Mesodermal cell (in vitro differentiated cells): ENCODE results near the gene SFRP5. TPM values are rescaled to one million over a fixed set of nuclear protein-coding genes. Genes with fewer than 3 reads are reported as not detected.

ENCODE experiments used
- H3K27ac ChIP-seq: 2 replicates; pipeline ENCODE4 v1.7.0; 2013; ENCODE audit warnings: mild to moderate bottlenecking, low read depth, low read length, moderate library complexity; ENCODE audit not compliant: severe bottlenecking
- H3K36me3 ChIP-seq: 2 replicates; pipeline ENCODE4 v1.7.1; 2013; ENCODE audit warnings: mild to moderate bottlenecking, low read length, moderate library complexity; ENCODE audit not compliant: control insufficient read depth, insufficient read depth
- H3K4me1 ChIP-seq: one replicate; pipeline ENCODE4 v1.7.1; 2013; ENCODE audit warnings: mild to moderate bottlenecking, low read length; ENCODE audit not compliant: insufficient read depth, control insufficient read depth, poor library complexity, severe bottlenecking
- H3K4me3 ChIP-seq: 2 replicates; pipeline ENCODE4 v1.7.0; 2013; ENCODE audit warnings: low read length, control low read depth, mild to moderate bottlenecking; ENCODE audit not compliant: insufficient read depth, poor library complexity, severe bottlenecking; ENCODE audit errors: extremely low read depth
- H3K9me3 ChIP-seq: 2 replicates; pipeline ENCODE4 v1.7.1; 2013; ENCODE audit warnings: mild to moderate bottlenecking, low read length, moderate library complexity; ENCODE audit not compliant: control insufficient read depth
- WGBS, 2 experiments: methylation state at CpG; one replicate each; pipeline ENCODE4 v1.1.5; 2013; ENCODE audit warnings: missing lambda C conversion rate in 2 of 2; ENCODE audit not compliant: insufficient coverage in 2 of 2; 5-methylcytosine and 5-hydroxymethylcytosine counted together
- polyA plus RNA-seq, 2 experiments: library from polyadenylated mRNA; stranded (reverse); fragments of 50-300 nt; gene quantifications; one replicate each; pipeline ENCODE4 v1.2.3, GENCODE V29; 2013

The SFRP5 gene, protein sequence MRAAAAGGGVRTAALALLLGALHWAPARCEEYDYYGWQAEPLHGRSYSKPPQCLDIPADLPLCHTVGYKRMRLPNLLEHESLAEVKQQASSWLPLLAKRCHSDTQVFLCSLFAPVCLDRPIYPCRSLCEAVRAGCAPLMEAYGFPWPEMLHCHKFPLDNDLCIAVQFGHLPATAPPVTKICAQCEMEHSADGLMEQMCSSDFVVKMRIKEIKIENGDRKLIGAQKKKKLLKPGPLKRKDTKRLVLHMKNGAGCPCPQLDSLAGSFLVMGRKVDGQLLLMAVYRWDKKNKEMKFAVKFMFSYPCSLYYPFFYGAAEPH
- 2.1 TPM for polyA plus RNA-seq (2013, experiment 1 of 2)
- polyA plus RNA-seq (2013, experiment 2 of 2): 0.71 TPM

DNA sequence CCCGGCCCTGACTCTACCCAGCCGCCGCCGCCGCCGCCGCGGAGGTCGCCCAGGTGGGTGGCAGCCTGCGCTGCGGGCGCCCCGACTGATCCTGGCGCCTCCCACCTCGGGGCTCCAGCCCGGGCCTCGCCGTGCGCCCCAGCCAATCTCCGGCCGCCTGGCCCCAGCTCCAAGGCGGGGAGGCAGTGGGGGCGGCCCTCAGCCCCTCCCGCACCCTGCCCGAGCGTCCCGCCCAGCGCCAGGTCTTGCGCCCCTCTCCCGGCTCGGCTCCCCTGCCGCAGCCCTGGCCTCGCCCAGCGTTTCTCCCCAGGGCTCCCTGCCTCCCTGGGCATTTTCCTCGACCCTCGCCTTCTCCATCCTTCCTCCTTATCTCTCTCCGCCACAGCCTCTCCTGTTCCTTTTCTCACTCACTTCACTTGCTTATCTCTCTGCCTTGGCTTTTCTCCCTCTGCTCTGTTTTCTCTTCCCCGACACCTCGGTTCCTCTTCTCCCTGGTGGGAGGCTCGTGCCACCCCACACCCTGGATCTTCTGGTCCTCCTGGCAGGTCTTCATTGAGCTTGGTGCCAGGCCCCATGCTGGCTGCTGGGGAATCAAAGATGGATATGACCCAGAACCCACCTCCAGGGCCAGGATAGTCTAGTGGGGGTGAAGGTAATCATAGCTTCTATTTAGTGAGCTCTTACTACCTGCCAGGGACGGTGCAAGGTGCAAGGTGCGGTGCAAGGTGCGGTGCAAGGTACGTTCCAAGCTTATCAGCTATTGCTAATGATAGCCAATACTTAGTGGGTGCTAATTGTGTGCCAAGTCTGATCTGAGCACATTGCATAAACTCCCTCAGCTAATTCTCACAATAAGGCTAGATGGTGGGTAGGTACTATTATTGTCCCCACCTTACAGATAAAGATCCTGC lies at the start of gene SFRP5:
TSS of gene SFRP5 (minus strand) at position 87 of the 911 bp plus-strand sequence. CDS start 166 bp downstream, outside the sequence.
- no peak within 1 kb of the TSS for H3K27ac ChIP-seq
- WGBS, 2 experiments: 6 to 23% methylated on average over 23 to 26 of the region's 44 CpGs

DNA sequence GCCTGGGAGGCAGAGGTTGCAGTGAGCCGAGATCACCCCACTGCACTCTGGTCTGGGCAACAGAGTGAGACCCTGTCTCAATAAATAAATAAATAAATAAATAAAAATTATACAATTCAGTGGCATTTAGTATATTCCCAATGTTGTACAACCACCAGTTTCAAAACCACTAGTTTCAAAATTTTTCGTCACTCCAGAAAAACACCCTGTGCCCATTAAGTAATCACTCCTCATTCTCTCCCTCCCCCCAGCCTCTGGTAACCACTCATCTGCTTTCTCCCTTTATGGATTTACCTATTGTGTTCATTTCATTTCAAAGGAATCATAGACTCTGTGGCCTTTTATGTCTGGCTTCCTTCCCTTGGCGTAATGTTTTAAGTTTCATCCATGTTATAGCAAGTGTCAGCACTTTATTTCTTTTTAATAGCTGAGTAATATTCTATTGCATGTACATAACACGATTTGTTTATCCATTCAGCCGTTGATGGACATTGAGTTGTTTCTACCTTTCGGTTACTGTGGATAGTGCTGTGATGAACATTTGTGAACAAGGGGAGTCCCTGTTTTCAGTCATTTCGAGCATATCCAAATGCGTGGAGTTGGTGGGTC lies 48.4 kb upstream of the SFRP5 start:
- H3K36me3 ChIP-seq: no peaks in the 10 kb centered on the region
- H3K9me3 ChIP-seq: no peaks in the 10 kb centered on the region
- H3K4me3 ChIP-seq: no peak overlapping the region
- WGBS, 2 experiments: 87 to 94% methylated on average over 5 of the region's 8 CpGs
- peaks cover 13% of the 10 kb centered on the region for H3K4me1 ChIP-seq
- H3K27ac ChIP-seq: no peak overlapping the region

More for the DNA sequence above, at the start of gene SFRP5:
- no peaks in the 10 kb centered on the region for H3K9me3 ChIP-seq
- peaks cover 5% of the 10 kb centered on the region for H3K36me3 ChIP-seq
- H3K4me3 ChIP-seq: peak within 1 kb of the TSS; percentile 23
- H3K4me1 ChIP-seq: peaks cover 5% of the 10 kb centered on the region

DNA sequence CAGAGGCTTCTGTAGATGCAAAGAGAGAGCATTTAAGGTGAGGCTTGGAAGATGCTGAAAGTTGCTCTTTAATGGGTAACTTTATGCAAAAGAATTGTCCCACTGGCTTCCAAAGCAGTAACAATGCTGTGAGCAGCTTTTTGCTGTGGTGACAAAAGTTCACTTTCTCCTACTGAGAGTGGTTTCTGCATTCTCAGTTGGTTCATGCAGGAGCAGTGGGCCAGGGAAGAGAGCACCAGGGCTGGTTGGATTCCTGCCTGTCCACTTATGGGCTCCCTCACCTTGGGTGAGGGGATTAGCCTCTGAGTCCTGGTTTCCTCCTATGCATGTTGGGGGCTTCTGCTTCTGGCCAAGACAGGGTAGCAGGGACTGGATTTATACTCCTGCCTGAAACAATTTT lies 46.8 kb upstream of the SFRP5 start:
- no peak overlapping the region for H3K4me3 ChIP-seq
- no peak overlapping the region for H3K27ac ChIP-seq
- H3K36me3 ChIP-seq: no peaks in the 10 kb centered on the region
- peaks cover 13% of the 10 kb centered on the region for H3K4me1 ChIP-seq
- no peaks in the 10 kb centered on the region for H3K9me3 ChIP-seq

DNA sequence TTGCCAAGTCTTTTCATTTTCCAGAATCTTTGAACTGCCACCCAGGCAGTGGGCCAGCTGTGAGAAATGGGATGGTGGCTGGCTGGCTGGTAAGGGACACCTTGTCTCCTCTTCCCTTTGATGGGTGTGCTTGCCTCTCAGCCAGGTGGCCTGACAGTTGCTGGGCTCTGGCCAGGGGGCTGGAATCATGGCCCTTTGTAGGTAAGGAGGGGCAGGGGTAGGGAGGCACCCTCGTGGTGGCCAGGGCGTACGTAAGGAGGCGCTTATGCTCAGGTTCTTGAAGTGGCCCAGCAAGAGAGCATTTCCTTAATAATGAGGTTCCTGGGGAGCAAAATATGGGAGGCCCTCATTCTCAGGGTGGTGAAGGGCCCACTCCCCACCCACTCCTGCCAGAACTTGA lies 44.8 kb upstream of the SFRP5 start:
- H3K9me3 ChIP-seq: no peaks in the 10 kb centered on the region
- H3K4me3 ChIP-seq: no peak overlapping the region
- no peak overlapping the region for H3K27ac ChIP-seq
- H3K36me3 ChIP-seq: no peaks in the 10 kb centered on the region
- H3K4me1 ChIP-seq: peaks cover 9% of the 10 kb centered on the region
- WGBS, 2 experiments: 67 to 87% methylated on average over 1 to 3 of the region's 4 CpGs

DNA sequence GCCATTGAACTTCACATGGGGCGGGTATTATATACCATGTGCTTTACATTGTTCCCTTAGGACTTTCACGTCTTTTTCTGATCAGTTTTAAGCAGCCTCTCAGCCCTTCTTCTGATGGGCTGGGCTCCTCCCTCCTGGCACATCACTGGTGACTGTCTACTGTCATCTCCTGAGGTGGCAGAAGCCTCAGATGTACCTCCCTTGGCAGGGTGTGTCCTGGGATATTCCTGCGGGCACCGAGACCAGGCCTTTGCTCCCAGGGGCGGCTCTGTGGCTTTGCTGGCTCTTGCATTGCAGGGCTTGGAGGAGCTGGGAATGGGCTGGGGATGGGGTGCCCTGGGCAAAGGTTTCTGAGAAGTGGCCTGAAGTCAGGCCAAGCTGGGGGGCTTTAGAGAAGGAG lies 43.2 kb upstream of the SFRP5 start:
- Histone ChIP-seq H3K27ac (no peak overlapping the region), H3K36me3 (no peaks in the 10 kb centered on the region), H3K9me3 (no peaks in the 10 kb centered on the region), H3K4me1 (peaks cover 4% of the 10 kb centered on the region), H3K4me3 (no peak overlapping the region)
- WGBS, 2 experiments: 90 to 91% methylated on average over 5 of the region's 5 CpGs

DNA sequence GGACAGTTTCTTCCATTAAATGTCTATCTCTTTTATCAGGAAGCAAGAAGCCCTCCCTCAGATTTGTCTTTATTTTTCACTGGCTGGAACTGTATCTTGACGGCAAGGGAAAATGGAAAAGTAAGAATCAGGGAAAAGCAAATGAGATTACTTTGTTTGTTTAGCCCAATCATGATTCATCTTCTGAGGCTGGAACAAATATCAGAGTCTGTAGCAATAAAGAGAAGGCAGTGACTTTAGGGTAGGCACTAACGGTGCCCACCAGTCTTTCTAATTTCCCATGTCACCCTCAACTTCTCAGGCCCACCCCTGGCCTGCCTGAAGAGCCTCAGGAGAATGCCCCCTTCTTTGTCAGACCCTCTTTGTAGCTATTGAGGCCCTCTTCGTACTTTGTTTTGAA lies 41.5 kb upstream of the SFRP5 start:
- Histone ChIP-seq H3K36me3 (no peaks in the 10 kb centered on the region), H3K4me3 (no peak overlapping the region), H3K9me3 (no peaks in the 10 kb centered on the region), H3K27ac (no peak overlapping the region), H3K4me1 (peaks cover 4% of the 10 kb centered on the region)
- 70 to 100% methylated on average over 1 to 3 of the region's 3 CpGs for WGBS, 2 experiments

DNA sequence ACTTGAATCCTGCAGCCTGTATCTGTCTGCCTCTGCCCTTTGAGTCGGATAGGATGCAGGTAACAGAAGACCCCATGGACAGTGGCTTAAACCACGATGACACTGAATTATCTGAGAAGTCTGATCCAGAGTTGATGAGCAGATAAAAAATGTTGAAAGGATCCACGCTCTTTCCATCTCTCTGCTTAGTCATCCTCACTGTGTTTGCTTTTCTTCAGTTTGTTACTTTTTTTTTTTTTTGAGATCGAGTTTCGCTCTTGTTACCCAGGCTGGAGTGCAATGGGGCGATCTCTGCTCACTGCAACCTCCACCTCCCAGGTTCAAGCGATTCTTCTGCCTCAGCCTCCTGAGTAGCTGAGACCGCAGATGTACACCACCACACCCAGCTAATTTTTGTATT lies 40.9 kb upstream of the SFRP5 start:
- Histone ChIP-seq H3K36me3 (no peaks in the 10 kb centered on the region), H3K27ac (no peak overlapping the region), H3K9me3 (no peaks in the 10 kb centered on the region), H3K4me1 (peaks cover 4% of the 10 kb centered on the region), H3K4me3 (no peak overlapping the region)
- 75 to 77% methylated on average over 3 to 7 of the region's 8 CpGs for WGBS, 2 experiments

DNA sequence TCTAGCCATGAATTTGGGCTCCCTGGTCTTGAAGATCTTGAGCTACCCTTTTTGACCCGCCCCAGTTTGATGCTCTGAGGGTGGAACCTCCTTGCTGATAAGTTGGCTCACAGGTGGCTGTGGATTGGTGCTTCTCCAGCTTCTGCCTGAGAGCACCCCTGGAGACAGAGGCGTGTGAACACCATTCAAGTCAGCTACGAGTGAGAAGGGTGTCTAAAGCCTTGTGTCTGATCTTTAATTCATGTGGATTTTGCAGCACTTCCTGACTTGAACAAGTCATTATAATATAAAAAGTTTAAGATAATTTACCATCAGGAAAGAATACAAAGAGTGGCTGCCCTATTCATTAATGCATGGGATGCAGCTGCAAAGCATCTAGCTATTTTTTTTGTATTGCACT lies 40.2 kb upstream of the SFRP5 start:
- no peaks in the 10 kb centered on the region for H3K36me3 ChIP-seq
- no peaks in the 10 kb centered on the region for H3K9me3 ChIP-seq
- H3K4me1 ChIP-seq: peaks cover 4% of the 10 kb centered on the region
- no peak overlapping the region for H3K27ac ChIP-seq
- WGBS, 2 experiments: 57 to 80% methylated on average over 1 of the region's 3 CpGs
- no peak overlapping the region for H3K4me3 ChIP-seq

DNA sequence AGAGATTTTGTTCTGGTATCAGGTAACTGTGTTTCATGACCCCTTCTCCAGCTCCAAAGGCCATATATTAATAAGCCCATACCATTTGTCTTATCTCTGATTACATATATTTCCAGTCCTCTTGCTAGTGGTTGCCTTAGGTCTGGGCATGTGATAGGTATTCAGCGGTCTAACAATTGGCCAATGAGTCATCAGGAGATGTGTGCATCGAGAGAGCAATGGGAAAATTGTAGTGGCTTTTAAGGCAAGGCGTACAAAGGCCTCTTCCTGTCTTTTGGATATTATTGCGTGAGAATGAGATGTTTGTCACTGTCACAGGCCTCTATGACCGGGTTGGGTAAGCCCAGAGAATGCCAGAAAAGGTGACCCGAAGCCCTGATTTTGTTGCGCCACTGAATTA lies 38.6 kb upstream of the SFRP5 start:
- no peaks in the 10 kb centered on the region for H3K36me3 ChIP-seq
- no peaks in the 10 kb centered on the region for H3K9me3 ChIP-seq
- no peak overlapping the region for H3K4me3 ChIP-seq
- WGBS, 2 experiments: 84 to 86% methylated on average over 4 to 7 of the region's 7 CpGs
- no peak overlapping the region for H3K27ac ChIP-seq
- peaks cover 4% of the 10 kb centered on the region for H3K4me1 ChIP-seq

DNA sequence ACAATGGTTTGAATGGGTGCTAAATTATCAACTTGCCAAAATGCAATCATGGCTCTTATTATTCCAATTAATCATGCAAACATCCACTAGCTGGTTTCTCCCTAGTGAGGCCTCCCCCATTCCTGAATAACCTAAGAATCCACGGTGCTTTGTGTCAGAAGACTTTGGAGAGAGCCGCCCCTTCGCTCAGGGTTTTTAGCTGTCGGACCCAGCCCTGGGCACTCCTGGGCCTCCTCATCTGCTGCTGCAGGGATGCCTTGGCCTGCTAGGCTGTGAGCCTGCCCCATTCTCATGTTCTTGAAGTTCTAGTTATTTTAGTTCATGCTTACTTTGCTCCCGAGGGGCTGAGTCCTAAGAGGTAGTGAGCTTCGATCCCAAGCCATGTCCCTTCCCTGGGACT lies 34.1 kb upstream of the SFRP5 start:
- Histone ChIP-seq H3K36me3 (no peaks in the 10 kb centered on the region), H3K27ac (no peak overlapping the region), H3K9me3 (no peaks in the 10 kb centered on the region), H3K4me3 (no peak overlapping the region), H3K4me1 (no peaks in the 10 kb centered on the region)
- WGBS, 2 experiments: 80 to 81% methylated on average over 6 of the region's 6 CpGs
